OCI-LY7 (cell line): Measurements from ENCODE around the gene ABCA2.

Experiments used
- EZH2phosphoT487 ChIP-seq: fragments of 200-600 bp; sonication (generic); IDR thresholded peaks from 2 replicates; pipeline ENCODE4 v1.6.1; 2018; ENCODE audit warnings: low read depth, borderline replicate concordance, mild to moderate bottlenecking, mixed run types, antibody characterized with exemption, low read length, moderate library complexity, mixed read lengths
- TF ChIP-seq, protein P1 (sequence below): fragments of 200-600 bp; sonication (generic); conservative IDR thresholded peaks from 2 replicates; pipeline ENCODE4 v1.5.1; 2014; ENCODE audit warnings: mild to moderate bottlenecking, antibody characterized with exemption, low read length, moderate library complexity, mixed read lengths

- TF ChIP-seq, protein P1, sequence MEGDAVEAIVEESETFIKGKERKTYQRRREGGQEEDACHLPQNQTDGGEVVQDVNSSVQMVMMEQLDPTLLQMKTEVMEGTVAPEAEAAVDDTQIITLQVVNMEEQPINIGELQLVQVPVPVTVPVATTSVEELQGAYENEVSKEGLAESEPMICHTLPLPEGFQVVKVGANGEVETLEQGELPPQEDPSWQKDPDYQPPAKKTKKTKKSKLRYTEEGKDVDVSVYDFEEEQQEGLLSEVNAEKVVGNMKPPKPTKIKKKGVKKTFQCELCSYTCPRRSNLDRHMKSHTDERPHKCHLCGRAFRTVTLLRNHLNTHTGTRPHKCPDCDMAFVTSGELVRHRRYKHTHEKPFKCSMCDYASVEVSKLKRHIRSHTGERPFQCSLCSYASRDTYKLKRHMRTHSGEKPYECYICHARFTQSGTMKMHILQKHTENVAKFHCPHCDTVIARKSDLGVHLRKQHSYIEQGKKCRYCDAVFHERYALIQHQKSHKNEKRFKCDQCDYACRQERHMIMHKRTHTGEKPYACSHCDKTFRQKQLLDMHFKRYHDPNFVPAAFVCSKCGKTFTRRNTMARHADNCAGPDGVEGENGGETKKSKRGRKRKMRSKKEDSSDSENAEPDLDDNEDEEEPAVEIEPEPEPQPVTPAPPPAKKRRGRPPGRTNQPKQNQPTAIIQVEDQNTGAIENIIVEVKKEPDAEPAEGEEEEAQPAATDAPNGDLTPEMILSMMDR, result no peak
- TF ChIP-seq EZH2phosphoT487, result no peak
These were observed 48.6 kb upstream of the ABCA2 start for GRCh38 chr9:137076636-137077009.
